Peyer's patch (tissue), 4 donors: ENCODE data around the gene SNRPF.

Experiments used
- CTCF ChIP-seq, 6 experiments: fragments of 450-650 bp in 4 of 6; fragments of 200-600 bp in 2 of 6; sonication (generic) in 1 of 6; IDR thresholded peaks; one replicate each; pipeline ENCODE4 v1.5.1; 2017 to 2019; ENCODE audit warnings: antibody characterized with exemption in 6 of 6, mild to moderate bottlenecking in 3 of 6, moderate library complexity in 1 of 6
- POLR2A ChIP-seq, 2 donors: fragments of 450-650 bp; IDR thresholded peaks; one replicate each; pipeline ENCODE4 v1.5.1; 2017; ENCODE audit warnings: antibody characterized with exemption in 2 of 2, mild to moderate bottlenecking in 2 of 2, moderate library complexity in 2 of 2

- TF ChIP-seq CTCF (IDR thresholded peaks at IDR 0.05) (no peak), POLR2A (IDR thresholded peaks at IDR 0.05) (no peak)
Observed at GRCh38 chr12:95852133-95852532, 6.6 kb upstream of the SNRPF start.
